ENCODE data around the gene ACHE.

GRCh38 chr7:100911484-100911883, 15.8 kb upstream of the ACHE start:
- TF ChIP-seq CTCF (IDR thresholded peaks at IDR 0.05) (no peak), EP300 (IDR thresholded peaks at IDR 0.05) (no peak)

All from upper lobe of left lung (tissue), 4 donors.